Testis (tissue), 2 donors: Measurements from ENCODE around the gene PRDM8.

ENCODE experiments used
- POLR2A ChIP-seq: fragments of 450-650 bp; IDR thresholded peaks from one replicate; pipeline ENCODE4 v1.6.1; 2017; ENCODE audit warnings: antibody characterized with exemption, mild to moderate bottlenecking, moderate library complexity
- TF ChIP-seq, protein P1 (sequence below), 3 experiments: fragments of 450-650 bp in 2 of 3; fragments of 200-600 bp in 1 of 3; sonication (generic) in 1 of 3; IDR thresholded peaks; one replicate each; pipeline ENCODE4 v1.5.1; 2016 to 2019; ENCODE audit warnings: antibody characterized with exemption in 3 of 3, mild to moderate bottlenecking in 2 of 3, moderate library complexity in 1 of 3

DNA sequence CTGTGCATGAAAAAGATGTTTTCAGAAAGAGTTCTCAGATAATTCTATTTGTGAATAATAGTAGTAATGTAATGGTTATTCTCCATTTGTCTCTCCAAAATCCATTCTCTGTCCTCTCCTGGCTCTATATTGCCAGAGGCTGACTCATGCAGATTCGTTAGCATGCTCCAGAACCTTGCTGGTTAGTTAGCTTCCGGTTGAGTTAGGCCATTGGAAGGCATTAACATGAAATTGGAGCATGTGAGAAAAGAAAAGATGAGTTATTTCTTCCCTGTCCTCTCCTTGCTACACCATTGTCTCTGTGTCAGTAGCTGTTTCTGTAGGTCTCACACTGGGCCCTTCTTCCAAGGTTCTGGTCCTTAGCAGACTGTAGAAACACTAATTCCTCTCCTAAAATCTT is 23.5 kb upstream of the PRDM8 start:
- TF ChIP-seq, protein P1, sequence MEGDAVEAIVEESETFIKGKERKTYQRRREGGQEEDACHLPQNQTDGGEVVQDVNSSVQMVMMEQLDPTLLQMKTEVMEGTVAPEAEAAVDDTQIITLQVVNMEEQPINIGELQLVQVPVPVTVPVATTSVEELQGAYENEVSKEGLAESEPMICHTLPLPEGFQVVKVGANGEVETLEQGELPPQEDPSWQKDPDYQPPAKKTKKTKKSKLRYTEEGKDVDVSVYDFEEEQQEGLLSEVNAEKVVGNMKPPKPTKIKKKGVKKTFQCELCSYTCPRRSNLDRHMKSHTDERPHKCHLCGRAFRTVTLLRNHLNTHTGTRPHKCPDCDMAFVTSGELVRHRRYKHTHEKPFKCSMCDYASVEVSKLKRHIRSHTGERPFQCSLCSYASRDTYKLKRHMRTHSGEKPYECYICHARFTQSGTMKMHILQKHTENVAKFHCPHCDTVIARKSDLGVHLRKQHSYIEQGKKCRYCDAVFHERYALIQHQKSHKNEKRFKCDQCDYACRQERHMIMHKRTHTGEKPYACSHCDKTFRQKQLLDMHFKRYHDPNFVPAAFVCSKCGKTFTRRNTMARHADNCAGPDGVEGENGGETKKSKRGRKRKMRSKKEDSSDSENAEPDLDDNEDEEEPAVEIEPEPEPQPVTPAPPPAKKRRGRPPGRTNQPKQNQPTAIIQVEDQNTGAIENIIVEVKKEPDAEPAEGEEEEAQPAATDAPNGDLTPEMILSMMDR (IDR thresholded peaks at IDR 0.05), result no peak
- TF ChIP-seq POLR2A, result no peak
